Nephron progenitor cell (in vitro differentiated cells): ENCODE results near the gene CPOX.

Experiments
- DNase-seq: peaks from one replicate; pipeline ENCODE4 v3.0.0; 2021
- H3K27ac Mint-ChIP-seq: 2 replicates; pipeline ENCODE4 v1.8.0; 2021; ENCODE audit warnings: mild to moderate bottlenecking, moderate library complexity, mixed read lengths
- H3K27me3 Mint-ChIP-seq: 2 replicates; pipeline ENCODE4 v1.8.0; 2021; ENCODE audit warnings: mild to moderate bottlenecking, low read depth, mixed read lengths; ENCODE audit not compliant: poor library complexity
- H3K36me3 Mint-ChIP-seq: 2 replicates; pipeline ENCODE4 v1.8.0; 2021; ENCODE audit warnings: low read depth, mixed read lengths
- H3K4me1 Mint-ChIP-seq: 2 replicates; pipeline ENCODE4 v1.8.0; 2021; ENCODE audit warnings: mixed read lengths
- H3K4me3 Mint-ChIP-seq: 2 replicates; pipeline ENCODE4 v1.8.0; 2021; ENCODE audit warnings: mild to moderate bottlenecking, moderate library complexity, mixed read lengths
- H3K9me3 Mint-ChIP-seq: 2 replicates; pipeline ENCODE4 v1.8.0; 2021; ENCODE audit warnings: mild to moderate bottlenecking, moderate library complexity, mixed read lengths
- CTCF ChIP-seq: fragments of 200-600 bp; sonication (generic); IDR thresholded peaks from 2 replicates; pipeline ENCODE4 v1.5.0; 2021; ENCODE audit warnings: antibody characterized with exemption

CPOX gene

DNA sequence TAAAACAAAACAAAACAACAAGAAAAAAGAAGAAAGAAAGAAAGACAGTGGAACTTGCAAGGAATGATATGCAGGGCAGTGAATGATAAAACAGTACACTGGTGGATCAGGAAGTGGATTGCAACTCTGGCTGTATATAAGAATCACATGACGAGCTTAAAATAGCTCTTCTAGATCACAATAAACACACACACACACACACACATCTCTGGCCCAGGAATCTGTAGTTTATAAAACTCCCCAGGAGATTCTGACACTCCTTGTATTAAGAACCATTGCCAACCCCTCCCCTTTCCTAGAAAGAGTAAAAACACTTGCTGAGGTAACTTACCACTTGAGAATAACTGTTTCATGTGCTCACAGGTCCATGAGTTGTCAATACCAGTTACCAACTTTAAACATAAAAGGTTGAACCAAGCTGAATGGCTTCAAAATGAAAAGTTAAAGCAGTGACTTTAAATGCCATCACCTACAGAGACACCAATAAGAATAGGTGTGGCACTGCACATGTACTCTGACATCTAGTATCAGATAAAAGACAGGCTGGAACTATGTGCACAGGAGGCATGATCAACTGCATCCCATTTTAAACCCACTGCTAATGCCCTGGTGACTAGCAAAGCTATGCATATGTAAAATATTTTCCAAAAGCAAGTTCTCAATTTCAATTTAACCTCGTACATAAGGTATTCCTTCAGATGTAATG, 3.9 kb downstream of the CPOX start:
- Mint-ChIP-seq H3K27ac (no peak overlapping the region), H3K27me3 (no peaks in the 10 kb centered on the region), H3K36me3 (peaks cover 50% of the 10 kb centered on the region), H3K4me1 (peaks cover 40% of the 10 kb centered on the region), H3K9me3 (no peaks in the 10 kb centered on the region), H3K4me3 (no peak overlapping the region)
- DNase-seq: no peak
- TF ChIP-seq CTCF: no peak

DNA sequence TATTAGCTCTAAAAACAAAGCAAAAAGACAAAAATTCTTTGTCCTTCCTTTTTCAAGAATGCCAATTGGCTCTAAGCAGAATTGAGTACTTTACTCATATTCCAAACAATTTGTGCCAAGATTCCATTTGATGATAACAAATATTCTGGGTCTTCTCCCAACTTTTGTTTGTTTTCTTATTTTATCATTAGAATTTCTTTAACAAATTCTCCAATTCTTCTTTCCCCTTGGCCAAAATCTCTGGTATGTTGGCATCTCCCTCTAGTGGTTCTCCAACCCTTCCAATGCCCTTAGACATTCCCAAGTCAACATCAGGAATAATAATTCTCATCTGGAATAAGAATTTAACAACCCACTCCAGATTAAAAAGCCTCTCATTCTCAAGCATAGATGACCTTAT, 5.3 kb downstream of the CPOX start:
- no peak overlapping the region for H3K27ac Mint-ChIP-seq
- peaks cover 37% of the 10 kb centered on the region for H3K4me1 Mint-ChIP-seq
- DNase-seq: no peak
- H3K27me3 Mint-ChIP-seq: no peaks in the 10 kb centered on the region
- no peaks in the 10 kb centered on the region for H3K9me3 Mint-ChIP-seq
- peaks cover 61% of the 10 kb centered on the region for H3K36me3 Mint-ChIP-seq
- no peak overlapping the region for H3K4me3 Mint-ChIP-seq
- TF ChIP-seq CTCF: no peak

DNA sequence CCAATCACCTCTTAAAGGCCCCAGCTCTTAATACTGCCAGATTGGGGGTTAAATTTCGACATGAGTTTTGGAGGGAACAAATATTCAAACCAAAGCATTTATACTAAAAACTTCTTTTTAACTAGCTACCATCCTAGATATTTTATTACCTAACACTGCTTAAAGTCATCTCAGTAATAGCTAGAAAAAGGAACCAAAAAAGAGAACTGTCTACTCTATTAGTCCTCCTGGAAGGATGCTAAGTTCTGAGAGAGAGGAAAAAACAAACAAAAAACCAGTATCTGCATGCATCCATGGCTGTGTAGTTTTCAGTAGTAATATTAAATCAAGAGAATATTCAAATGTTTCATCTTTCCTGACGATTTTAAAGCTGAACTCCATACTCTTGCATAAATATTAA, 5.8 kb downstream of the CPOX start:
- peaks cover 33% of the 10 kb centered on the region for H3K4me1 Mint-ChIP-seq
- no peaks in the 10 kb centered on the region for H3K27me3 Mint-ChIP-seq
- H3K27ac Mint-ChIP-seq: no peak overlapping the region
- H3K9me3 Mint-ChIP-seq: no peaks in the 10 kb centered on the region
- no peak for DNase-seq
- H3K36me3 Mint-ChIP-seq: peaks cover 65% of the 10 kb centered on the region
- no peak overlapping the region for H3K4me3 Mint-ChIP-seq
- TF ChIP-seq CTCF: no peak

GRCh38 chr3:98584547-98584946, 8.9 kb downstream of the CPOX start:
- Mint-ChIP-seq H3K36me3 (peaks cover 73% of the 10 kb centered on the region), H3K27ac (no peak overlapping the region), H3K4me1 (peaks cover 15% of the 10 kb centered on the region), H3K27me3 (no peaks in the 10 kb centered on the region), H3K4me3 (no peak overlapping the region), H3K9me3 (no peaks in the 10 kb centered on the region)
- no peak for DNase-seq
- TF ChIP-seq CTCF: no peak

- peaks cover 71% of the 10 kb centered on the region for H3K36me3 Mint-ChIP-seq
- peaks cover 15% of the 10 kb centered on the region for H3K4me1 Mint-ChIP-seq
- no peak for DNase-seq
- H3K27me3 Mint-ChIP-seq: no peaks in the 10 kb centered on the region
- H3K9me3 Mint-ChIP-seq: no peaks in the 10 kb centered on the region
- H3K4me3 Mint-ChIP-seq: no peak overlapping the region
- H3K27ac Mint-ChIP-seq: no peak overlapping the region
- TF ChIP-seq CTCF: no peak
Measured at GRCh38 chr3:98583766-98584165, 9.6 kb downstream of the CPOX start.

- no peak for DNase-seq
- Mint-ChIP-seq H3K36me3 (peaks cover 67% of the 10 kb centered on the region), H3K9me3 (no peaks in the 10 kb centered on the region), H3K4me1 (peaks cover 15% of the 10 kb centered on the region), H3K27ac (no peak overlapping the region), H3K4me3 (no peak overlapping the region), H3K27me3 (no peaks in the 10 kb centered on the region)
- no peak for TF ChIP-seq CTCF
Measured at GRCh38 chr3:98582042-98582441, 11.4 kb downstream of the CPOX start.
